OCI-LY3 (cell line): ENCODE measurements around the gene RAI1.

Experiments used
- EZH2phosphoT487 ChIP-seq: fragments of 200-600 bp; shearing (Covaris generic); IDR thresholded peaks from 2 replicates; pipeline ENCODE4 v1.6.1; 2018; ENCODE audit warnings: antibody characterized with exemption, mixed run types, low read depth
- TF ChIP-seq, protein P1 (sequence below): fragments of 200-600, 300-600 bp; sonication (generic); IDR thresholded peaks from 2 replicates; pipeline ENCODE4 v1.5.1; 2014; ENCODE audit warnings: antibody characterized with exemption, low read length, low read depth

DNA sequence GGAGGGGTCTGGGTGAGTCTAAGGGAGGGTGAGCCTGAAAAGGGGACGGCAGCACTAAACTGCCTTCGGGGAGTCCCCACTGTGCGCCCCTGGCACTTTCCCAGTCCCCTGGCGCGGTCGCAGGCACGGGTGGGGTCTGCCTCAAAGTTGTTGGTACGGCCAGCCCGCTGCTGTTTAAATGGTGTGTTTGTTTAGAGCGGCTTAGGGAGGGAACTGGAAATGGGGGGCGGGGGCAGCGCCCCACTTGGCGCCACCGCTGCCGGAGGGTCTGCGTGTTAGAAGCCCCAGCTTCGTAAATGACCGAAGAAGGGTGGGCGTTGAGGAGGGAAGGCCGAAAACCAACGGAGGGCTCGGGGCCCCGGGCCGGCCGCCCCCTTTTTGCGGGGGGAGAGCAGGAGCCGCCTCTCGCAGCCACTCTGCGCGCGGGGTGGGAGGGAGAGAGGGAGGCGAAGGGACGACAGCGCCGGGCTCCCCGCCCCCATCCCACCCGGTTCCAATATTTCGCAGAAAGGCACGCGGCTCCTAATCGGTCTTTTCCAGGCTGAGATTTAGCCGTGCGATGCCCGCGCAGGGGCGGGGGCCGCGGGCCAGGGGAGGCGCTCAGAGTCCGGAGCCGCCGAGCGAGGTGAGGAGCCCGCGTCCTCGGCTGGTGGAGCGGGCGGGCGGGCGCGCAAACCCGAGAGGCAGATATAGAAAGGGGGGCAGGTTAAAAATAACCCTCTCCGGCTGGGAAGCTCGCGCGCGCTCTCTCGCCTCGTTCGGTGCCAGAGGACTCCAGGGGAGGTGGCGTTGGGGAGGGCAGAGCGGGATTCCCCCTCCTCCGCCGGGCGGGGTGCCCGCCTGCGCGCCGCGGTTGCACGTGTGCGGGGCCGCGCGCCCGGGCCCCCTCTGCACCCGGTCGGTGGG, 100.6 kb downstream of the RAI1 start:
- TF ChIP-seq, protein P1, sequence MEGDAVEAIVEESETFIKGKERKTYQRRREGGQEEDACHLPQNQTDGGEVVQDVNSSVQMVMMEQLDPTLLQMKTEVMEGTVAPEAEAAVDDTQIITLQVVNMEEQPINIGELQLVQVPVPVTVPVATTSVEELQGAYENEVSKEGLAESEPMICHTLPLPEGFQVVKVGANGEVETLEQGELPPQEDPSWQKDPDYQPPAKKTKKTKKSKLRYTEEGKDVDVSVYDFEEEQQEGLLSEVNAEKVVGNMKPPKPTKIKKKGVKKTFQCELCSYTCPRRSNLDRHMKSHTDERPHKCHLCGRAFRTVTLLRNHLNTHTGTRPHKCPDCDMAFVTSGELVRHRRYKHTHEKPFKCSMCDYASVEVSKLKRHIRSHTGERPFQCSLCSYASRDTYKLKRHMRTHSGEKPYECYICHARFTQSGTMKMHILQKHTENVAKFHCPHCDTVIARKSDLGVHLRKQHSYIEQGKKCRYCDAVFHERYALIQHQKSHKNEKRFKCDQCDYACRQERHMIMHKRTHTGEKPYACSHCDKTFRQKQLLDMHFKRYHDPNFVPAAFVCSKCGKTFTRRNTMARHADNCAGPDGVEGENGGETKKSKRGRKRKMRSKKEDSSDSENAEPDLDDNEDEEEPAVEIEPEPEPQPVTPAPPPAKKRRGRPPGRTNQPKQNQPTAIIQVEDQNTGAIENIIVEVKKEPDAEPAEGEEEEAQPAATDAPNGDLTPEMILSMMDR, result no peak
- no peak for TF ChIP-seq EZH2phosphoT487
